HAP-1 (cell line): ENCODE results near the gene PLEKHJ1.
"Not testable (repeated sequence)": the region's sequence is repeated elsewhere in the genome, so short reads cannot be mapped to it uniquely, and the experiment has no call there.

Experiments
- DNase-seq, 2 experiments: peaks; one replicate each; pipeline ENCODE4 v3.0.0-alpha.2; 2016 to 2020; ENCODE audit warnings: low spot score in 2 of 2
- H3K27me3 ChIP-seq: fragments of 250-450 bp; sonication (Bioruptor Pico); 2 replicates; pipeline ENCODE4 v1.5.1; 2020; ENCODE audit warnings: low read depth, mild to moderate bottlenecking, moderate library complexity
- H3K36me3 ChIP-seq: fragments of 250-450 bp; sonication (Bioruptor Pico); replicated peaks from 2 replicates; pipeline ENCODE4 v1.5.1; 2020; ENCODE audit warnings: mild to moderate bottlenecking
- H3K4me1 ChIP-seq: fragments of 250-450 bp; sonication (Bioruptor Pico); 2 replicates; pipeline ENCODE4 v1.5.1; 2020; ENCODE audit warnings: mild to moderate bottlenecking
- H3K4me3 ChIP-seq: fragments of 250-450 bp; sonication (Bioruptor Pico); 2 replicates; pipeline ENCODE4 v1.5.1; 2020; ENCODE audit warnings: mild to moderate bottlenecking, moderate library complexity
- H3K9me3 ChIP-seq: fragments of 250-450 bp; sonication (Bioruptor Pico); 2 replicates; pipeline ENCODE4 v1.5.1; 2020; ENCODE audit warnings: mild to moderate bottlenecking, moderate library complexity
- in situ Hi-C: fragments of 300-500 bp; cut with MboI; formaldehyde crosslinking; loops from 3 replicates; pipeline ENCODE4 v1.14.3; 2020; ENCODE audit warnings: low sequenced_read_pairs, inconsistent platforms, mixed read lengths

The PLEKHJ1 gene

GRCh38 chr19:2201473-2202148 lies 34.5 kb downstream of the PLEKHJ1 start:
- H3K4me3 ChIP-seq: no peak overlapping the region
- DNase-seq: no peak
- H3K9me3 ChIP-seq: no peaks in the 10 kb centered on the region
- no peaks in the 10 kb centered on the region for H3K4me1 ChIP-seq
- H3K36me3 ChIP-seq: peaks cover 16% of the 10 kb centered on the region
- in situ Hi-C loops: no loop called here
- no peaks in the 10 kb centered on the region for H3K27me3 ChIP-seq

GRCh38 chr19:2200624-2201294 lies 35.4 kb downstream of the PLEKHJ1 start:
- H3K9me3 ChIP-seq, in situ Hi-C loops, DNase-seq, H3K4me3 ChIP-seq, H3K4me1 ChIP-seq, H3K27me3 ChIP-seq: not testable (repeated sequence)
- peaks cover 24% of the 10 kb centered on the region for H3K36me3 ChIP-seq

GRCh38 chr19:2199861-2200623 lies 36.1 kb downstream of the PLEKHJ1 start:
- H3K4me1 ChIP-seq: no peaks in the 10 kb centered on the region
- no peaks in the 10 kb centered on the region for H3K9me3 ChIP-seq
- H3K36me3 ChIP-seq: peaks cover 31% of the 10 kb centered on the region
- no peak for DNase-seq
- H3K4me3 ChIP-seq: no peak overlapping the region
- in situ Hi-C loops: no loop called here
- H3K27me3 ChIP-seq: no peaks in the 10 kb centered on the region

GRCh38 chr19:2199215-2199614 lies 36.9 kb downstream of the PLEKHJ1 start:
- Histone ChIP-seq H3K4me1 (no peaks in the 10 kb centered on the region), H3K27me3 (no peaks in the 10 kb centered on the region), H3K4me3 (no peak overlapping the region), H3K36me3 (peaks cover 33% of the 10 kb centered on the region), H3K9me3 (no peaks in the 10 kb centered on the region)
- DNase-seq: no peak
- in situ Hi-C loops: no loop called here

DNA sequence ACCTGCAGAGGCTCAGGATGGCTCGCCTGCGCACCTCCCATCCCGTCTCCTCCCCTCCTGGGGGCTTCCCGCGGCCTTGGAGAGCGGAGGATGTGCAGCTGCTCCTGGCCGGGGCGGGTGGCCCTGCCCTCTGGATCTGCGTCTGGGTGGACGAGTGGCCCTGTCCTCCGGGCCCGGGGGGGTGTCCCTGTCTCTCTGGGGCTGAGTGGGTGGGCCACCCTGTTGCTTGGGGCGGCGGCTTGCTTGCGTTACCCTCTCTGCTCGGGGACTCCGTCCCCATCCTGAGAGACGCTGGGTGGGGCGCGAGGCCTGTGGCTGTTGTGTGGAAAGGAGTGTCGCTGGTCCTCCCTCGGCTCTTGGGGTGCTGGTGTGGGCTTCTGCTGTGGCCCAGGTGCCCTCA lies 37.8 kb downstream of the PLEKHJ1 start:
- H3K36me3 ChIP-seq: peaks cover 35% of the 10 kb centered on the region
- H3K27me3 ChIP-seq: no peaks in the 10 kb centered on the region
- no peaks in the 10 kb centered on the region for H3K4me1 ChIP-seq
- H3K4me3 ChIP-seq: no peak overlapping the region
- no peak for DNase-seq
- no peaks in the 10 kb centered on the region for H3K9me3 ChIP-seq
- in situ Hi-C loops: no loop called here

GRCh38 chr19:2197270-2197669 lies 38.9 kb downstream of the PLEKHJ1 start:
- Histone ChIP-seq H3K9me3 (no peaks in the 10 kb centered on the region), H3K4me3 (no peak overlapping the region), H3K27me3 (no peaks in the 10 kb centered on the region), H3K36me3 (peaks cover 38% of the 10 kb centered on the region), H3K4me1 (no peaks in the 10 kb centered on the region)
- DNase-seq: no peak
- in situ Hi-C loops: no loop called here

- in situ Hi-C loops: no loop called here
These were observed 40.2 kb downstream of the PLEKHJ1 start for GRCh38 chr19:2195914-2196313.

DNA sequence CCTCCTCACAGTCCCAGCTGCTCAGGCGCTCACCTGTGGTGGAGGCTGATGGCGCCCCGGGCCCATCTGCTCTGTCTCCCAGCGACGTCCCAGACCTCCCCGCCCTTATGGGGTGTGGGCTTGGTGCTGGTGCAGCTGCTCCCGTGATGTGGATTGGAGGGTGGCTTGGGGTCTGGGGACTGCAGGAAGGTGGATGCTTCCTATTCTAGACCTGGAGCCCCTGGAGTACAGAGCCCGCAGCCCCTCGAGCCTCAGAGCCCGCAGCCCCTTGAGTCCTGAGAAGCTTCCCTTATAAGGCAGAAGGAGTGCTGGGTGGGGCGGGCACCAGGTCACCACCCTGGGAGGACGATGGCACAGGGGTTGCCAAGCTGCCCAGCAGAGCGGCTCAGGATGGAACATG lies 40.8 kb downstream of the PLEKHJ1 start:
- in situ Hi-C loops: no loop called here
- Histone ChIP-seq H3K4me3 (no peak overlapping the region), H3K4me1 (no peaks in the 10 kb centered on the region), H3K27me3 (no peaks in the 10 kb centered on the region), H3K36me3 (peaks cover 53% of the 10 kb centered on the region), H3K9me3 (no peaks in the 10 kb centered on the region)
- no peak for DNase-seq

More at GRCh38 chr19:2195914-2196313, 40.2 kb downstream of the PLEKHJ1 start:
- H3K36me3 ChIP-seq: peaks cover 47% of the 10 kb centered on the region
- H3K4me1 ChIP-seq: no peaks in the 10 kb centered on the region
- no peak overlapping the region for H3K4me3 ChIP-seq
- no peaks in the 10 kb centered on the region for H3K27me3 ChIP-seq
- H3K9me3 ChIP-seq: no peaks in the 10 kb centered on the region
- DNase-seq: no peak

DNA sequence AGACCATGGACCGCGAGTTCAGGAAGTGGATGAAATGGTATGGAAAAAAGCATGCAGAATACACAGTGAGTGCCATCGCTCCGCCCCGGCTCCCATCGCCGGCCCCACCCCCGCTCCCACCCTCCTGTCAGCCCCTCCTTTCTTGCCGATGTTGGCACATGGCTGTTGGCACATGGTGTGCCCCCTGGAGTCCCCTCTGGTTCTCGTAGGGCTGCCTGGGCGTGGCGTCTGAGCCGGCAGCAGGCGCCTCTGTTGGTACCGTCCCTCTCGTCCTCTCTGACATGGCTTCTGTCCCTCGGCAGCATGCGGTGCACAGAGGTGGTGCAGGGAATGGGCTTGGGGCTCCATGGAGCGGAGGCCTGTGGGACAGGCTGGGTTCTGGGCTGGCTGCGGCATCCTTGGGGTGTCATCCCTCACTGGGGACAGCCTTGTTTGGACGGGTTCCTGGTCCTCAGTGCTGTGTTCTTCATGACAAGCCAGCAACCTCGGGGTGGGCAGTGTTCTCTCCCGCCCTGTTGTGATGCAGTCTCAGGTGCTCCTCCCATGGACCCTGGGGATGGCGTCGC lies 41.5 kb downstream of the PLEKHJ1 start:
- Histone ChIP-seq H3K36me3 (peaks cover 50% of the 10 kb centered on the region), H3K4me1 (no peaks in the 10 kb centered on the region), H3K9me3 (no peaks in the 10 kb centered on the region), H3K27me3 (no peaks in the 10 kb centered on the region), H3K4me3 (no peak overlapping the region)
- in situ Hi-C loops: no loop called here
- DNase-seq: no peak

DNA sequence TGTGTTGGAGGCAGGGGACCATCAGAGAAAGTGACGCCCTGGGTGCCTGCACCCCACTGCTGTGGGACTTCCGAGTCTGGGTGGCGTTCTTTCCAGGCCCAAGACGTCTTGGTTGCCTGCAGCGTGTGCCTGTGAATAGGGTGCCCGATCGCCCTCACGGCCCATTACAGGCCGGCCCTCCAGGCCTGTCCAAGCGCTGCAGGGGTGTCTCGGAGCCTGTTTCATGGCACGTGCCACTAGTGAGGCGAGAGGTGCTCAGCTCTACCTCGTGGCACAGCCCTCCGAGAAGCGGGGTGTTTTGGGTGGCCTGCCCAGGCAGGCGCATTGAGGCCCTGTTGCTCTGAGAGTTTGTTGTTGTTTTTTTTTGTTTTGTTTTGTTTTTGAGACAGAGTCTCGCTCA lies 42.3 kb downstream of the PLEKHJ1 start:
- Histone ChIP-seq H3K4me3 (no peak overlapping the region), H3K36me3 (peaks cover 54% of the 10 kb centered on the region), H3K4me1 (no peaks in the 10 kb centered on the region), H3K9me3 (no peaks in the 10 kb centered on the region), H3K27me3 (no peaks in the 10 kb centered on the region)
- no peak for DNase-seq
- in situ Hi-C loops: no loop called here

- Histone ChIP-seq H3K9me3 (no peaks in the 10 kb centered on the region), H3K27me3 (no peaks in the 10 kb centered on the region), H3K4me1 (no peaks in the 10 kb centered on the region), H3K4me3 (no peak overlapping the region), H3K36me3 (peaks cover 57% of the 10 kb centered on the region)
- no peak for DNase-seq
- in situ Hi-C loops: no loop called here
These were observed 43.3 kb downstream of the PLEKHJ1 start for GRCh38 chr19:2192862-2193261.

DNA sequence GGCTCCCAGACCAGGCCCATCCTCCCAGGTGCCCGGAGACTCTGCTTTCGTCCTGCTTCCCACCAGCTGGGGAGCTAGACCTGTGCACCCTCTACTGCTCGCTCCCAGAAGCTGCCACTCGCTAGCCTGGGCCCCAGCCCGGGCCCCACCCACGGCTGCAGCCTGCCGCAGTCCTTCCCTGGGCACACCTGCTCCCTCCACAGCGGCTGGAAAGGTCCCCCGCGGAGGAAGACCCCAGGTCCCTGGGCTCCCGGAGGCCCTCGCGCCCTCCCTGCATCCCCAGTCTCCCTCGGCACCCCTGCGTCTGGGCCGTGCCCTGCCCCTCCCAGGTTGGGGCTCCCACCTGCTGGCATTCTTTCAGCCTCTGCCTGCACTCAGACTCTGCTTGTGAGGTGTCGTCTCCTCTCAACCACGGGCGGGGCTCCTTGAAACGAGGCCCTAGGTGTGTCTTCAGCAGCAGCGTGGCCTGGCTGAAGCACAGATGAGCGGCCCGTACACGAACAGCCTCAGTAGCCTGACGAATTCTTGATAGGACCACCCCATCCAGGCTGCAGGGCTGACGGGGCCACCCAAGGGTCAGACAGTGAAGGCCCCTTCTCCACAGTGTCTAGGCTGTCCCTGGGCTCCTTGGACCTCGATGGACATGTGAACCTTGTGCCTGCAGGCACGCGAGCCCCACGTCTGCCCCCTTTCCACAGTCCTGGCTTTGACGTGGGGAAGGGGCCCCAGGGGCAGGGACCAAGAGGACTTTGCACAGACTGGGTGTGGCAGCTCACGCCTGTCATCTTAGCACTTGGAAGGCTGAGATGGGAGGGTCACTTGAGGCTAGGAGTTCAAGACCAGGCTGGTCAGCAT lies 44.4 kb downstream of the PLEKHJ1 start:
- Histone ChIP-seq H3K4me1 (no peaks in the 10 kb centered on the region), H3K4me3 (no peak overlapping the region), H3K9me3 (no peaks in the 10 kb centered on the region), H3K36me3 (peaks cover 64% of the 10 kb centered on the region), H3K27me3 (no peaks in the 10 kb centered on the region)
- in situ Hi-C loops: no loop called here
- no peak for DNase-seq

DNA sequence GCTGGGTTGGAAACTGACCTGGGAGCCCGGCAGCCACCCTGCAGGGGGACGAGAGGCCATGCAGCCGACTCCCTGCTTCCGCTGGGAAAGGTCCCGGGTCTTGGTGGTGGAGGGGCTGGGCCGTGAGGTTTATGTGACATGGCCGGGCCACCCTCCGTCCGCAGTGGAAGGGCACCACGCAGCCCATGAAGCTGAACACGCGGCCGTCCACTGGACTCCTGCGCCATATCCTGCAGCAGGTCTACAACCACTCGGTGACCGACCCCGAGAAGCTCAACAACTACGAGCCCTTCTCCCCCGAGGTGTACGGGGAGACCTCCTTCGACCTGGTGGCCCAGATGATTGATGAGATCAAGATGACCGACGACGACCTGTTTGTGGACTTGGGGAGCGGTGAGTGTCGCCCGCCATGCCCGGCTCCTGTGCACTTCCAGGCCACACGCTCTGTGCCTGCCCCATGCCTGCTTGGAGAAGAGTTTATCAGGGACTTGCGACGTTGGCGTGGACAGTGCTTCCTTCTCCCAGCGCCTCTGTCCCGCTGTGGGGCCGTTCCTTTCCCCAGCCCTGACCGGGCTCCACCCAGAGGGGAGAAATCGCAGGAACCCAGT lies 45.2 kb downstream of the PLEKHJ1 start:
- in situ Hi-C loops: no loop called here
- Histone ChIP-seq H3K36me3 (peaks cover 64% of the 10 kb centered on the region), H3K4me3 (no peak overlapping the region), H3K4me1 (no peaks in the 10 kb centered on the region), H3K9me3 (no peaks in the 10 kb centered on the region), H3K27me3 (no peaks in the 10 kb centered on the region)
- DNase-seq: no peak
